Colonic mucosa (tissue), 4 donors: ENCODE measurements around the gene LAPTM4A. TPM values are rescaled to one million over a fixed set of nuclear protein-coding genes. Genes with fewer than 3 reads are reported as not detected.

Source experiments
- DNase-seq: peaks from one replicate; pipeline ENCODE4 v3.0.0-alpha.2; 2020
- H3K27ac ChIP-seq: fragments of 200-600 bp; one replicate; pipeline ENCODE4 v1.8.0; 2021
- H3K27me3 ChIP-seq: fragments of 200-600 bp; one replicate; pipeline ENCODE4 v1.8.0; 2021
- H3K36me3 ChIP-seq: fragments of 200-600 bp; one replicate; pipeline ENCODE4 v1.8.0; 2021
- H3K4me1 ChIP-seq: fragments of 200-600 bp; one replicate; pipeline ENCODE4 v1.8.0; 2021; ENCODE audit warnings: mild to moderate bottlenecking
- H3K4me3 ChIP-seq: fragments of 200-600 bp; one replicate; pipeline ENCODE4 v1.8.0; 2021
- H3K9ac ChIP-seq, 2 donors: one replicate each; pipeline ENCODE4 v1.7.0; 2013; ENCODE audit warnings: control low read depth in 2 of 2, low read depth in 2 of 2, low read length in 2 of 2
- H3K9me3 ChIP-seq: fragments of 200-600 bp; one replicate; pipeline ENCODE4 v1.8.0; 2021
- CTCF ChIP-seq: fragments of 200-600 bp; IDR thresholded peaks from one replicate; pipeline ENCODE4 v1.8.0; 2022; ENCODE audit warnings: antibody characterized with exemption, mild to moderate bottlenecking
- intact Hi-C: fragments of 100-400 bp; cut with DNase I; formaldehyde crosslinking; loops from one replicate; pipeline ENCODE4 v1.14.1; 2022
- total RNA-seq, 2 donors: library from RNA; stranded (reverse); fragmentation: NEBNext Ultra II Directional in 1 of 2; extraction: Animal tissue kit (Norgen Biotek cat#: 25700) in 1 of 2; gene quantifications; one replicate each; pipeline ENCODE4 v1.2.1, GENCODE V29; 2021
- donor health status: healthy.
- donor health status: DM: no; HTN: no; CAD: no.
- donor health status: DM: no; HTN: no; CAD: no.

Gene LAPTM4A
- total RNA-seq, 2 donors from 2014 or later: 158 to 190 TPM

- peak overlapping the region; percentile 47 for H3K4me3 ChIP-seq
- no peak for TF ChIP-seq CTCF
- H3K36me3 ChIP-seq: no peaks in the 10 kb centered on the region
- H3K9me3 ChIP-seq: no peaks in the 10 kb centered on the region
- no peak overlapping the region for H3K27ac ChIP-seq
- peak overlapping the region in 1 of 2 donors; percentile 69 for H3K9ac ChIP-seq
- H3K4me1 ChIP-seq: no peaks in the 10 kb centered on the region
- intact Hi-C loops: loop anchor here (5.0 kb wide), 1 partner anchor 44 kb away; no protein-coding TSS in a partner anchor
- no peak for DNase-seq
- H3K27me3 ChIP-seq: peaks cover 15% of the 10 kb centered on the region
Observed at GRCh38 chr2:20013126-20013849, 38.1 kb downstream of the LAPTM4A start.

GRCh38 chr2:20012282-20013125 lies 38.9 kb downstream of the LAPTM4A start, which contains the start of gene MATN3:
Gene MATN3, minus strand, starts transcription at chr2:20012668. Its CDS starts 37 bp downstream, at chr2:20012631.
- H3K36me3 ChIP-seq: no peaks in the 10 kb centered on the region
- H3K4me3 ChIP-seq: peak within 1 kb of the TSS; percentile 47
- intact Hi-C loops: loop anchor here (5.0 kb wide), 1 partner anchor 45 kb away; no protein-coding TSS in a partner anchor
- DNase-seq: peak; percentile 48
- peak within 1 kb of the TSS in 1 of 2 donors; percentile 69 for H3K9ac ChIP-seq
- no peaks in the 10 kb centered on the region for H3K4me1 ChIP-seq
- no peak for TF ChIP-seq CTCF
- H3K9me3 ChIP-seq: no peaks in the 10 kb centered on the region
- H3K27me3 ChIP-seq: peaks cover 15% of the 10 kb centered on the region
- no peak within 1 kb of the TSS for H3K27ac ChIP-seq

- Histone ChIP-seq H3K27ac (no peak overlapping the region), H3K27me3 (peaks cover 15% of the 10 kb centered on the region), H3K4me3 (peak overlapping the region; percentile 47), H3K36me3 (no peaks in the 10 kb centered on the region), H3K9me3 (no peaks in the 10 kb centered on the region), H3K9ac (peak overlapping the region in 1 of 2 donors; percentile 69), H3K4me1 (no peaks in the 10 kb centered on the region)
- no peak for DNase-seq
- intact Hi-C loops: loop anchor here (5.0 kb wide), 1 partner anchor 45 kb away; no protein-coding TSS in a partner anchor
- no peak for TF ChIP-seq CTCF
Observed at GRCh38 chr2:20012032-20012281, 39.5 kb downstream of the LAPTM4A start.

- no peak for TF ChIP-seq CTCF
- no peaks in the 10 kb centered on the region for H3K4me1 ChIP-seq
- DNase-seq: no peak
- H3K27me3 ChIP-seq: peaks cover 15% of the 10 kb centered on the region
- H3K4me3 ChIP-seq: no peak overlapping the region
- H3K27ac ChIP-seq: no peak overlapping the region
- no peak overlapping the region for H3K9ac ChIP-seq
- intact Hi-C loops: loop anchor here (5.0 kb wide), 1 partner anchor 46 kb away; no protein-coding TSS in a partner anchor
- H3K36me3 ChIP-seq: no peaks in the 10 kb centered on the region
- H3K9me3 ChIP-seq: no peaks in the 10 kb centered on the region
Observed at GRCh38 chr2:20011276-20012031, 40.0 kb downstream of the LAPTM4A start.

GRCh38 chr2:20008703-20009102 lies 42.7 kb downstream of the LAPTM4A start:
- intact Hi-C loops: no loop called here
- Histone ChIP-seq H3K27me3 (peaks cover 15% of the 10 kb centered on the region), H3K9me3 (no peaks in the 10 kb centered on the region), H3K4me3 (no peak overlapping the region), H3K9ac (no peak overlapping the region), H3K36me3 (no peaks in the 10 kb centered on the region), H3K4me1 (no peaks in the 10 kb centered on the region), H3K27ac (no peak overlapping the region)
- no peak for TF ChIP-seq CTCF
- no peak for DNase-seq
